ENCODE data around the gene DHDH.

DHDH gene

DNA sequence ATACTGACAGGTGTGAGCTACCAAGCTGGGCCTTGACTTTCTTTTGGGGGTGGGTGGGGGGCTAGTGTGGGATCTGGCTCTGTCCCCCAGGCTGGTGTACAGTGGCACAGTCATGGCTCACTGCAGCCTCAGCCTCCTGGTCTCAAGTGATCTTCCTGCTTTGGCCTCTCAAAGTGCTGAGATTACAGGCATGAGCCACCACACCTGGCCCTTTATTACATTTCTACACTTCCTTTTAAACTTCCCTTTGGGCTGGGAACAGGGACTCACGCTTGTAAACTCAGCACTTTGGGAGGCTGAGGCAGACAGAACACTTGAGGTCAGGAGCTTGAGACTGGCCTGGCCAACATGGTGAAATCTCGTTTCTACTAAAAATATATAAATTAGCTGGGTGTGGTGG lies 43.6 kb downstream of the DHDH start:
- Histone ChIP-seq H3K9ac (no peak overlapping the region), H2AFZ (ENCODE audit: low read depth) (no peak overlapping the region), H4K20me1 (ENCODE audit: insufficient read depth) (no peaks in the 10 kb centered on the region)

GRCh38 chr19:48982280-48982679 lies 48.8 kb downstream of the DHDH start:
- Histone ChIP-seq H3K27ac (no peak overlapping the region), H3K79me2 (ENCODE audit: insufficient read depth, low read depth) (no peaks in the 10 kb centered on the region), H3K9ac (no peak overlapping the region), H3K36me3 (ENCODE audit: insufficient read depth) (no peaks in the 10 kb centered on the region), H4K20me1 (ENCODE audit: insufficient read depth) (no peaks in the 10 kb centered on the region), H3K4me3 (IDR thresholded peaks at IDR 0.05; ENCODE audit: insufficient read depth, low read depth, low read length) (no peak overlapping the region), H2AFZ (ENCODE audit: low read depth) (no peak overlapping the region), H3K4me2 (no peak overlapping the region), H3K4me1 (ENCODE audit: low read depth, poor library complexity, severe bottlenecking) (peaks cover 29% of the 10 kb centered on the region), H3K27me3 (ENCODE audit: insufficient read depth, low read depth) (no peaks in the 10 kb centered on the region)
- TF ChIP-seq, protein P1, sequence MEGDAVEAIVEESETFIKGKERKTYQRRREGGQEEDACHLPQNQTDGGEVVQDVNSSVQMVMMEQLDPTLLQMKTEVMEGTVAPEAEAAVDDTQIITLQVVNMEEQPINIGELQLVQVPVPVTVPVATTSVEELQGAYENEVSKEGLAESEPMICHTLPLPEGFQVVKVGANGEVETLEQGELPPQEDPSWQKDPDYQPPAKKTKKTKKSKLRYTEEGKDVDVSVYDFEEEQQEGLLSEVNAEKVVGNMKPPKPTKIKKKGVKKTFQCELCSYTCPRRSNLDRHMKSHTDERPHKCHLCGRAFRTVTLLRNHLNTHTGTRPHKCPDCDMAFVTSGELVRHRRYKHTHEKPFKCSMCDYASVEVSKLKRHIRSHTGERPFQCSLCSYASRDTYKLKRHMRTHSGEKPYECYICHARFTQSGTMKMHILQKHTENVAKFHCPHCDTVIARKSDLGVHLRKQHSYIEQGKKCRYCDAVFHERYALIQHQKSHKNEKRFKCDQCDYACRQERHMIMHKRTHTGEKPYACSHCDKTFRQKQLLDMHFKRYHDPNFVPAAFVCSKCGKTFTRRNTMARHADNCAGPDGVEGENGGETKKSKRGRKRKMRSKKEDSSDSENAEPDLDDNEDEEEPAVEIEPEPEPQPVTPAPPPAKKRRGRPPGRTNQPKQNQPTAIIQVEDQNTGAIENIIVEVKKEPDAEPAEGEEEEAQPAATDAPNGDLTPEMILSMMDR (conservative IDR thresholded peaks at IDR 0.05; ENCODE audit: low read depth, low read length): no peak

More for the DNA sequence above, 43.6 kb downstream of the DHDH start:
- peaks cover 35% of the 10 kb centered on the region for H3K4me1 ChIP-seq (ENCODE audit: low read depth, poor library complexity, severe bottlenecking)
- H3K27ac ChIP-seq: peak overlapping the region; percentile 23; the same call in 1 of the 2 replicates
- no peaks in the 10 kb centered on the region for H3K27me3 ChIP-seq (ENCODE audit: insufficient read depth, low read depth)
- H3K4me3 ChIP-seq (IDR thresholded peaks at IDR 0.05; ENCODE audit: insufficient read depth, low read depth, low read length): no peak overlapping the region
- H3K36me3 ChIP-seq (ENCODE audit: insufficient read depth): no peaks in the 10 kb centered on the region
- H3K4me2 ChIP-seq: no peak overlapping the region
- TF ChIP-seq, protein P1 (conservative IDR thresholded peaks at IDR 0.05; ENCODE audit: low read depth, low read length): no peak
- H3K79me2 ChIP-seq (ENCODE audit: insufficient read depth, low read depth): no peaks in the 10 kb centered on the region

DNA sequence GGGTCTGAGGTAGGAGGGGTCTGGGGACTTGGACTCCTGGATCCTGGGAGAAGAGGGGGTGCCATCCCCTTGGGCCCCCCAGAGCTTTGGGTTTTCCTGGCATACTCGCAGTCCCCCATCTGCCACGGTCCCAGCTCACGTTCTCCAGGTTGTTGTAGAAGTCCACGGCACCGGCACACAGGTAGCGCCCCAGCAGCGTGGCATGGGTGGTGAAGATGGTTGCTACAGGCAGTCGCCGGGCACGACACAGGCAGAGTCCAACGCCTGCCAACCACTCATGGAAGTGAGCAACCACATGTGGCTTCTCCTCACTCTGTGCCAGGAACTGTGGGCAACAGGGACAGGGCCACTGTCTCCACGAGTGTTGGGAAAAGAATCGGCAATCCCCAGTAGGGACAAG lies 52.2 kb downstream of the DHDH start:
- no peaks in the 10 kb centered on the region for H3K36me3 ChIP-seq (ENCODE audit: insufficient read depth)
- no peak overlapping the region for H3K9ac ChIP-seq

DNA sequence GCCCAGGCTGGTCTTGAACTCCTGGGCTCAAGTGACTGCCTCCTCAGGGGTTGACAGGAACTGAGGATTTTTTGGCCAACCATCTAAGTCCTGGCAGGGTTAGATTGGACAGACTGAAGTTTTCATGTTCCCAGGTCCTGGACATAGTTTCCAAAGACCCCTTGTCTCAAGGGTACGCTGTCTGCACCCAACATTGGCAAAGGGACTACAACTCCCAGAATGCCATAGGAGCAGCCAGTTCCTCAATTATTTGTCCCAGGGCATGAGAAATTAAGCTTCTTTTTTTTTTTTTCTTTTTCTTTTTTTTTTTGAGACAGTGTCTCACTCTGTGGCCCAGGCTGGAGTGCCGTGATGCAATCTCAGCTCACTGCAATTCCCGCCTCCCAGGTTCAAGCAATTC lies 52.7 kb downstream of the DHDH start:
- no peak overlapping the region for H3K4me2 ChIP-seq
- H3K79me2 ChIP-seq (ENCODE audit: insufficient read depth, low read depth): 0 out of 2 replicates have a peak, but pooled peaks cover 3% of the 10 kb centered on the region
- TF ChIP-seq, protein P1 (conservative IDR thresholded peaks at IDR 0.05; ENCODE audit: low read depth, low read length): no peak
- no peaks in the 10 kb centered on the region for H4K20me1 ChIP-seq (ENCODE audit: insufficient read depth)
- H3K4me1 ChIP-seq (ENCODE audit: low read depth, poor library complexity, severe bottlenecking): no peaks in the 10 kb centered on the region
- no peak overlapping the region for H2AFZ ChIP-seq (ENCODE audit: low read depth)
- H3K4me3 ChIP-seq (IDR thresholded peaks at IDR 0.05; ENCODE audit: insufficient read depth, low read depth, low read length): no peak overlapping the region
- H3K27ac ChIP-seq: no peak overlapping the region
- no peaks in the 10 kb centered on the region for H3K27me3 ChIP-seq (ENCODE audit: insufficient read depth, low read depth)
- H3K36me3 ChIP-seq (ENCODE audit: insufficient read depth): no peaks in the 10 kb centered on the region
- no peak overlapping the region for H3K9ac ChIP-seq

More for the DNA sequence above, 52.2 kb downstream of the DHDH start:
- Histone ChIP-seq H3K27me3 (ENCODE audit: insufficient read depth, low read depth) (no peaks in the 10 kb centered on the region), H3K4me3 (IDR thresholded peaks at IDR 0.05; ENCODE audit: insufficient read depth, low read depth, low read length) (no peak overlapping the region), H3K27ac (no peak overlapping the region), H4K20me1 (ENCODE audit: insufficient read depth) (no peaks in the 10 kb centered on the region), H3K4me1 (ENCODE audit: low read depth, poor library complexity, severe bottlenecking) (no peaks in the 10 kb centered on the region), H3K4me2 (no peak overlapping the region), H2AFZ (ENCODE audit: low read depth) (no peak overlapping the region), H3K79me2 (ENCODE audit: insufficient read depth, low read depth) (no peaks in the 10 kb centered on the region)
- TF ChIP-seq, protein P1 (conservative IDR thresholded peaks at IDR 0.05; ENCODE audit: low read depth, low read length): no peak
